Small intestine (tissue), 7 donors: ENCODE results near the gene ARMC2. TPM values are rescaled to one million over a fixed set of nuclear protein-coding genes. Genes with fewer than 3 reads are reported as not detected.

Source experiments
- DNase-seq, 2 donors: peaks; one replicate each; pipeline versions ENCODE4 v3.0.0 to v3.0.0-alpha.2; 2013
- FAIRE-seq: peaks from 2 replicates; lab custom pipeline; 2012; peaks lifted over from hg19 to GRCh38; lab: Jason Lieb, UNC
- H3K27ac ChIP-seq, 3 donors: one replicate each; pipeline ENCODE4 v1.5.1; 2013; ENCODE audit warnings: low read length in 2 of 3, mild to moderate bottlenecking in 2 of 3, control low read depth in 1 of 3, inconsistent platforms in 1 of 3, low read depth in 1 of 3, moderate library complexity in 1 of 3
- H3K27me3 ChIP-seq, 3 donors: one replicate each; pipeline ENCODE4 v1.6.1; 2013; ENCODE audit warnings: low read length in 3 of 3, inconsistent platforms in 1 of 3; ENCODE audit not compliant: control insufficient read depth in 3 of 3, insufficient read depth in 3 of 3
- H3K36me3 ChIP-seq, 3 donors: one replicate each; pipeline ENCODE4 v1.6.1; 2013; ENCODE audit warnings: low read length in 3 of 3, inconsistent platforms in 1 of 3, low read depth in 1 of 3, mild to moderate bottlenecking in 1 of 3, moderate library complexity in 1 of 3; ENCODE audit not compliant: control insufficient read depth in 3 of 3, insufficient read depth in 2 of 3
- H3K4me1 ChIP-seq, 3 donors: one replicate each; pipeline ENCODE4 v1.6.1; 2013; ENCODE audit warnings: low read length in 2 of 3, inconsistent platforms in 1 of 3, low read depth in 1 of 3, mild to moderate bottlenecking in 1 of 3, moderate library complexity in 1 of 3; ENCODE audit not compliant: control insufficient read depth in 3 of 3, insufficient read depth in 2 of 3
- H3K4me3 ChIP-seq, 3 donors: one replicate each; pipeline ENCODE4 v1.5.1; 2013; ENCODE audit warnings: low read length in 3 of 3, control low read depth in 1 of 3, inconsistent platforms in 1 of 3, low read depth in 1 of 3, mild to moderate bottlenecking in 1 of 3, moderate library complexity in 1 of 3
- H3K9me3 ChIP-seq, 2 donors: one replicate each; pipeline ENCODE4 v1.6.1; 2013; ENCODE audit warnings: low read depth in 1 of 2, low read length in 1 of 2; ENCODE audit not compliant: control insufficient read depth in 2 of 2, insufficient read depth in 1 of 2
- WGBS, 3 donors: extraction: QIAGEN DNeasy Blood & Tissue Kit; methylation state at CpG; one replicate each; pipeline ENCODE4 v1.1.7; 2013; 5-methylcytosine and 5-hydroxymethylcytosine counted together
- polyA plus RNA-seq, 4 donors: library from polyadenylated mRNA; stranded (reverse) in 3 of 4; unstranded in 1 of 4; fragments of 200-250 nt in 3 of 4; fragments of 120-200 nt in 1 of 4; gene quantifications; one replicate each; pipeline versions ENCODE4 v1.2.1 to v1.2.3, GENCODE V29; 2013
- donor health status: healthy with polysubstance abuse.
- donor health status: control.
- donor health status: control.
- donor health status: Bipolar disorder and iron deficiency.
- donor health status: healthy.

The ARMC2 gene
- polyA plus RNA-seq, 4 donors, result 0.22 to 4.1 (median 2.3) TPM

DNA sequence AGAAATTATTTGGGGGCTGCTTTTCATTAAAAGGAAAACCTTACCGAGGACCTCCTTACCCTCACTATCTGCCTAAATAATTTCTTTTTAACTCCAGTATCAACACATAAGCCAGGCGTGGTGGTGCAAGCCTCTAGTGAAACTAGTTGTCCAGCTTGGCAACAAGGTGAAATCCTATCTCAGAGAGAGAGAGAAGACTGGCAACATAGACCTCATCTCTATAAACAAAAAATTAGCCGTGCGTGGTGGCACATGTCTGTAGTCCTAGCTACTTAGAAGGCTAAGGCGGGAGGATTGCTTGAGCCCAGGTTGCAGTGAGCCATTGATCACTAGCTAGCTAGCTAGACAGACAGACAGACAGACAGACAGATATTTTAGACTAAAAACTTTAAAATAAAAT is 92.5 kb downstream of the ARMC2 start:
- Histone ChIP-seq H3K4me3 (no peak overlapping the region), H3K27ac (peak overlapping the region in 1 of 3 donors; percentile 41), H3K4me1 (peaks cover 0 to 40% (median 14%) of the 10 kb centered on the region in 3 donors), H3K27me3 (no peaks in the 10 kb centered on the region), H3K9me3 (peaks cover 0 to 4% of the 10 kb centered on the region in 2 donors), H3K36me3 (no peaks in the 10 kb centered on the region)
- DNase-seq (no peak), FAIRE-seq (no peak)
- WGBS, 3 donors, result 92 to 95% (median 95%) methylated on average over 5 of the region's 5 CpGs

DNA sequence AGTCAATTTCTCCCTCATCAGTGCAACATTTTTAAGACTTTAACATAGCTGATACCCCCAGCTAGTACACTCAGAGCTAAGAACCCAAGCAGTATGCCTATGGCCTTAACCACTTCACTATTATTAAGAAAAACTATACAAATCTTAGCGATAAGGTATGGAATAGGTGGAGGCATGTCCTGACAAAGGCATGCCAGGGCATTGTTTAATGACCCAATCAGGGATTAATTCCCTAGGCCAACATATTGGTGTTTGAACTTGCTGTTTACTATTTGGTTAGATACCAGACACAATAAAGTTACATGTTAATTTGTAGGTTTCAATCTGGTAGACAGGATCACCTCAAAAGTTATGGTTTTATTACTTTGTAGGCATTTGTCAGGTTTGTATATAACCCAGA is 93.1 kb downstream of the ARMC2 start:
- Histone ChIP-seq H3K9me3 (peaks cover 0 to 4% of the 10 kb centered on the region in 2 donors), H3K27me3 (no peaks in the 10 kb centered on the region), H3K4me1 (peaks cover 0 to 45% (median 14%) of the 10 kb centered on the region in 3 donors), H3K36me3 (no peaks in the 10 kb centered on the region), H3K4me3 (no peak overlapping the region), H3K27ac (peak overlapping the region in 1 of 3 donors; percentile 41)
- FAIRE-seq, result no peak
- 24 to 74% (median 50%) methylated on average over 1 of the region's 1 CpG for WGBS, 3 donors
- DNase-seq, result peak in 1 of 2 donors; percentile 45

DNA sequence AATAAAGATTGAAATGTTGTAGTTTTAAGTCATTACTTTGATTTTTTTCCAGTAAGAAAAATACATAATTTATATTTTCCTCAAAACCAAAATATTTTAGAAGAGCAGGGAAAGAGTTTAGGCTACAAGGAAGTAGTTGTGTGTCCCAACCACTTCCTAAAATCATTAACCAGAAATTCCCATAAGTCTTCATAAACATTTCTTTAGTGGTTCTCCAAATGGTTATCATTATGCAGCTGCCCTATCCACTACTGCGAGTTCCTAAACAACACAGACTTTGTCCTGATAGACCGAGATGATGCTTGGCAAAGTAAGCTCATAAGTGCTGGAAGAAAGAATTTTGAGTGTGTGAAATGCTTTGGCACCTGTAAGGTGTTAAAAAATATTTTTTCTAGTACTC is 93.6 kb downstream of the ARMC2 start:
- peaks cover 0 to 50% (median 14%) of the 10 kb centered on the region in 3 donors for H3K4me1 ChIP-seq
- peak overlapping the region in 1 of 3 donors; percentile 37 for H3K27ac ChIP-seq
- H3K4me3 ChIP-seq, result no peak overlapping the region
- no peak for FAIRE-seq
- 19 to 45% (median 28%) methylated on average over 2 of the region's 2 CpGs for WGBS, 3 donors
- H3K36me3 ChIP-seq, result no peaks in the 10 kb centered on the region
- H3K9me3 ChIP-seq, result peaks cover 0 to 4% of the 10 kb centered on the region in 2 donors
- H3K27me3 ChIP-seq, result no peaks in the 10 kb centered on the region
- DNase-seq, result peak; percentile 37 to 59

DNA sequence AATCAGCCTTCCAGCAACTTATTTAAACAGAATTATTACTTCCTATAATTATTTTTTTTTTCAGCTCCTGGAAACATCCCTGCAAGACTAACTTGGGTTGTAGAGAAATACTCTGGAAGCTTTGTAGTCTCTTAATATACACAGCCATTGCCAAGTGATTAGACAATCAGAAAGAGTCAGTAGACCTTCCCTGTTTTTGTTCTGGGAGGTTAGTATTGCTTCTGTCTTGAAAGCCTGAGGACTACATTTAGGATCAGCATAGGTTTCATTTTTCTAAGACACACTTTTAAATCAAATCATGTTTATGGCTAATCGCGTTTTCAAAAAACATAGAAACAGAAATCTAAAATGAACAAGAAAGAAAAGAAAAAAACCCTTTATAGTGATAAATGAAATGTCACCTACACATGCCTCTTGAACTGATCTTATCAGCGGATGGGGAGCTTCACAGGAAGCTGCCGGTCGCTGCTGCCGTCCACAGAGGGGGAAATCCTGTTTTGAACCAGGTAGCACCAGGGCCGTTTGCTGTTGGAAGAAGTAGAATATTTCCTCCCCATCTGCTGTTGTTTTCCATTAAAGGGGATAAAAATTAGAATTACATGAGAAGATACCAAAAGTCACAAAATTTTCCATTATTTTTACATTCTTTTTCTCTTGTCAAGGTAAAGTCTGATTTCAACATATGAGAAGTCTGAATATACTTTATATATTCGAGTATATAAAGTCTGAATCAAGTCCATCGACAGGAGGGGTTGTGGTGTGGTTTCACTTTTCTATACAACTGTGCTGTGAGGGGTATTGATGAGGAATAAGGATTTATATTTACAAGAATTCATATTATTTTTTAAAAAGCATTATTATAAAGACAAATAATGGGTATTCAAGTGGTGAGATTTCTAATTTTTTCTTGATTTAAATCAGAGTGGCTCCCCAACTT is 94.6 kb downstream of the ARMC2 start:
- peak in 1 of 2 donors; percentile 33 for DNase-seq
- 50 to 77% (median 66%) methylated on average over 9 of the region's 9 CpGs for WGBS, 3 donors

DNA sequence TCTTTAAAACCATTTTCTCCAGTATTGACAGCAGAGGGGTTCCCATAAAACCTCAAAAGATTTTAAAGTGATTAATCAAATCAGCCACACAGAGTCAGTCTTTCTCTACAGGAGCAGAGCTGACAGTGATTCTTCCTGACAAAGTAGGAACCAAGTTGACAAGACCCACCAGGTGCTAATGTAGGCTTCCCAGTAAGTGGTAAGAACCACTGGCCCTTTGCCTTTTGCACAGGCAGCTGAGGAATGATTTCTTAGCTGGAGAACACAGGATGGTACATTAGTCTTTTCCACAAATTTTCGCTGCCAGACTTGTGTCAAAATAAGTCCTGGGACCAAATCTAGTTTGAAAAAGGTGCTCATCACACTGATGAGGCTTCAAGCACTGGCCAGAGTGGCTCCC is 95.8 kb downstream of the ARMC2 start:
- Histone ChIP-seq H3K4me1 (peaks cover 0 to 67% (median 14%) of the 10 kb centered on the region in 3 donors), H3K4me3 (no peak overlapping the region), H3K36me3 (no peaks in the 10 kb centered on the region), H3K27ac (peak overlapping the region in 2 of 3 donors; percentile 37 to 73), H3K27me3 (no peaks in the 10 kb centered on the region), H3K9me3 (peaks cover 0 to 4% of the 10 kb centered on the region in 2 donors)
- FAIRE-seq (no peak), DNase-seq (no peak)
- WGBS, 3 donors, result 88 to 100% (median 100%) methylated on average over 1 of the region's 1 CpG

More for the DNA sequence above, 94.6 kb downstream of the ARMC2 start:
- Histone ChIP-seq H3K4me1 (peaks cover 0 to 58% (median 14%) of the 10 kb centered on the region in 3 donors), H3K4me3 (no peak overlapping the region), H3K27ac (peak overlapping the region in 2 of 3 donors; percentile 30 to 37), H3K36me3 (no peaks in the 10 kb centered on the region), H3K9me3 (peaks cover 0 to 4% of the 10 kb centered on the region in 2 donors), H3K27me3 (no peaks in the 10 kb centered on the region)
- no peak for FAIRE-seq

DNA sequence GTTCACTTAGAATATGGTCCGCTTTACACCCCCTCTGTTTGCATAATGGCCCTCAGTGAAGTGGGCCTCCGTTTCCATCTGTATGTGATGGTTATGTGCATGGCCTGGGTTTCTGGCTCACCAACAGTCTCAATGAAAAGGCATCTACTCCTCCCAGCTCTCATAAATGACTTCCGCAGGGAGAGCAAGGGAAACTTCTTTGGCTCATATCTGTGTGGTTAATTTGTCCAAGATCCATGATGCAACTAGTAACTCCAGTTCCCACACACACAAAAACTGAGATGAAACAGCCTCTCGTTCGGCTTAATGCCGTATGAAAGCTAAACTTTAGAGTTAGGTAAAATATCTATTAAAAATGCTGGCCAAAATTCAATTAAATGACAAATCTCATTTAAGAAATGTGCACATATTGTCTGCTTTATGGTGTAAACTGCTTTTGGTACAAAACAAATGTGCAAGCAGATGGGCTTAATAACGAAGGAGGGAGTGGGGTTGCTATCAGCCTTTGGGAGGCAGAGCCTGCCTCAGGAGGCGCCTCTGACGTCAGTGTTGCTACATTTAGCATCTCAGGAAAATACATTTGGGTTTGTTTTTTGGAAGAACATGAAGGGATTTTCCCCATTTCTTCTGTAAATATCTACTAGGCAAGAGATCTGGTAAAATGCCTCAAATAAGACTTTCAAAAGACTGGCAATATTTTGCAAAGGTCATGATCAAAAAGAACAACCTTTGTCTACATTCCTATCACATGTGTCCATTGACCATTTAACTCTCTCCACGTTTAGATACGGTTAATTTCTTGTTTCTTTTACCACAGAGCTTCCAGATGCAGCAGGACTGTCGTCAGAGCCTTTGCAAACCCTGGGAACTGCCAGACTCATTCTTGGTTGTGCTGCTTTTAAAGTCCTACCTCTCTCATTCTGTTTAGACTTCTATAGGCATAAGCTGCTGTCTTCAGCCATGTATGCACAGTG is 96.8 kb downstream of the ARMC2 start:
- H3K4me3 ChIP-seq, result no peak overlapping the region
- 58 to 81% (median 80%) methylated on average over 12 of the region's 12 CpGs for WGBS, 3 donors

DNA sequence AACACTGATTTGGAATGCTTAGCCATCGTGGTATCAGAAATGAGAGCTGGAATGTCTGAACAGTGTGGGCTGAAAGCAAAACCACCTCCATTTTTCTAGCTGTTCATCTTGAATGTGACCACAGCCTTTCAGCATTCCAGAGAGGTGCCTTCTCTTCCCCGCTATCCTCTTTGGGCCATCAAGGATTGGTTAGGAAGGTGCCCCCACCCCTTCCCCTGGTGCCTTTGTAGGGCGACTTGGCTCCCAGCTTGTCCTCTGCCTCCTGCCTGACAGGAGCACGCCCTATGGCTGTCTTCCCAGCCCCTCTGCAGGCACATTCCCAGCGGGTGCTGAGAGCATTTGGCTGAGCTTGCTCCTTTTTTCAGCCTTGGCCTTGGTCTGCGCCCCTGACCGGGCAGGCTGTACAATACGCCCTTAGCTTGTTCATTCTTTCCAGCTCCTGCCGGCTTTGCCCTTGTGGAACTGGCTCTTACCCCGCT is 97.5 kb downstream of the ARMC2 start:
- H3K9me3 ChIP-seq, result no peaks in the 10 kb centered on the region
- no peaks in the 10 kb centered on the region for H3K27me3 ChIP-seq
- peak overlapping the region in 2 of 3 donors; percentile 37 to 76 for H3K27ac ChIP-seq
- WGBS, 3 donors, result 65 to 77% (median 69%) methylated on average over 10 of the region's 10 CpGs
- no peak overlapping the region for H3K4me3 ChIP-seq
- H3K36me3 ChIP-seq, result no peaks in the 10 kb centered on the region
- peaks cover 0 to 67% (median 14%) of the 10 kb centered on the region in 3 donors for H3K4me1 ChIP-seq
- FAIRE-seq (no peak), DNase-seq (no peak)

More for the DNA sequence above, 96.8 kb downstream of the ARMC2 start:
- no peak for FAIRE-seq
- Histone ChIP-seq H3K4me1 (peaks cover 0 to 69% (median 14%) of the 10 kb centered on the region in 3 donors), H3K27ac (peak overlapping the region in 2 of 3 donors; percentile 37 to 76), H3K36me3 (no peaks in the 10 kb centered on the region), H3K27me3 (no peaks in the 10 kb centered on the region), H3K9me3 (no peaks in the 10 kb centered on the region)
- DNase-seq, result no peak
